ENCODE measurements around the gene EXOSC5. TPM values are rescaled to one million over a fixed set of nuclear protein-coding genes. Genes with fewer than 3 reads are reported as not detected.

The EXOSC5 gene
- total and polyA plus RNA-seq, 2 donors (not counting 1 experiment from before 2014, with no cell fraction given), result 14.1 to 41.4 TPM

- TF ChIP-seq CTCF (IDR thresholded peaks at IDR 0.05) (no peak), EZH2 (IDR thresholded peaks at IDR 0.05; ENCODE audit: borderline replicate concordance, insufficient read depth, low read depth, low read length, poor library complexity, severe bottlenecking) (no peak)
- WGBS (ENCODE audit: insufficient coverage), result 87% methylated on average over 36 of the region's 36 CpGs
- no peaks in the 10 kb centered on the region for H3K9me3 ChIP-seq (ENCODE audit: control extremely low read depth in 1 of 3, control insufficient read depth in 2 of 3, insufficient read depth in 1 of 3, low read length in 2 of 3)
- H3K79me2 ChIP-seq (ENCODE audit: control insufficient read depth, insufficient read depth, low read length), result no peaks in the 10 kb centered on the region
- H3K36me3 ChIP-seq (replicated peaks in 1 of 2; ENCODE audit: control extremely low read depth in 1 of 2, control insufficient read depth in 1 of 2, extremely low read depth in 1 of 2, insufficient read depth in 2 of 2, low read length in 1 of 2), result peaks cover 0 to 44% of the 10 kb centered on the region in 2 experiments
- ATAC-seq (ENCODE audit: low read depth) (no peak), DNase-seq (no peak)
- POLR2A ChIA-PET, result no interaction called here
- intact Hi-C loops (cut with micrococcal nuclease), result no loop called here
- H3K27ac Mint-ChIP-seq, result peak overlapping the region; percentile 20
- no peak overlapping the region for H3K27ac ChIP-seq (ENCODE audit: low read length in 2 of 2)
- H3K4me2 ChIP-seq (replicated peaks; ENCODE audit: low read depth, low read length, poor library complexity, severe bottlenecking), result no peak overlapping the region
- no peak overlapping the region for H3K4me3 ChIP-seq (ENCODE audit: control extremely low read depth in 1 of 5, extremely low read depth in 1 of 5, insufficient read depth in 1 of 5, low read depth in 2 of 5, low read length in 4 of 5)
- CTCF ChIA-PET, result interaction anchor here (1.4 kb wide), 1 partner anchor 23 kb away, joined by 5 read pairs; no protein-coding TSS in a partner anchor
- peaks cover 12 to 15% of the 10 kb centered on the region in 2 donors for H3K4me1 ChIP-seq (ENCODE audit: control insufficient read depth in 2 of 2, insufficient read depth in 2 of 2, low read length in 2 of 2)
- no peak overlapping the region for H3K4me3 Mint-ChIP-seq
- no peaks in the 10 kb centered on the region for H3K27me3 Mint-ChIP-seq
- H3K9ac ChIP-seq (ENCODE audit: low read length), result no peak overlapping the region
- peaks cover 13% of the 10 kb centered on the region for H3K4me1 Mint-ChIP-seq
- no peaks in the 10 kb centered on the region for H3K27me3 ChIP-seq (replicated peaks in 1 of 4; ENCODE audit: control extremely low read depth in 1 of 4, control insufficient read depth in 3 of 4, insufficient read depth in 4 of 4, low read length in 3 of 4)
- H4K20me1 ChIP-seq (ENCODE audit: control insufficient read depth, insufficient read depth, low read length, poor library complexity, severe bottlenecking), result peaks cover 8% of the 10 kb centered on the region
- H2AFZ ChIP-seq (ENCODE audit: insufficient read depth, low read depth, low read length, poor library complexity, severe bottlenecking), result no peak overlapping the region
- no peaks in the 10 kb centered on the region for H3K9me3 Mint-ChIP-seq (ENCODE audit: insufficient read depth)
Observed at GRCh38 chr19:41426116-41426841, 29.1 kb upstream of the EXOSC5 start.
